Measurements from ENCODE around the gene MGMT. TPM values are rescaled to one million over a fixed set of nuclear protein-coding genes. Genes with fewer than 3 reads are reported as not detected.

MGMT gene
- total RNA-seq, 2 experiments from 2014 or later: 9.0 to 9.6 TPM

- Mint-ChIP-seq H3K27ac (no peak overlapping the region), H3K36me3 (ENCODE audit: low read depth) (peaks cover 73% of the 10 kb centered on the region), H3K4me3 (no peak overlapping the region), H3K27me3 (no peaks in the 10 kb centered on the region), H3K4me1 (ENCODE audit: low read depth) (no peaks in the 10 kb centered on the region), H3K9me3 (peaks cover 11% of the 10 kb centered on the region)
- ATAC-seq (ENCODE audit: poor library complexity) (no peak), DNase-seq (no peak)
- Histone ChIP-seq H3K36me3 (ENCODE audit: insufficient read depth, low read length) (no peaks in the 10 kb centered on the region), H3K27me3 (ENCODE audit: control insufficient read depth in 1 of 2, insufficient read depth in 2 of 2, low read length in 2 of 2) (no peaks in the 10 kb centered on the region), H3K9me3 (ENCODE audit: control insufficient read depth in 1 of 2, insufficient read depth in 1 of 2, low read length in 2 of 2) (peaks cover 13 to 50% of the 10 kb centered on the region in 2 experiments), H3K4me3 (ENCODE audit: low read length) (no peak overlapping the region), H3K27ac (ENCODE audit: low read depth in 1 of 2, low read length in 2 of 2) (no peak overlapping the region), H3K4me1 (ENCODE audit: insufficient read depth, low read length) (no peaks in the 10 kb centered on the region)
- no peak for TF ChIP-seq CTCF (IDR thresholded peaks at IDR 0.05)
- intact Hi-C loops (cut with DNase I, micrococcal nuclease): no loop called here
- ChIA-PET POLR2A (no interaction called here), CTCF (no interaction called here)
Measured at GRCh38 chr10:129728246-129728820, 261.3 kb downstream of the MGMT start.

- Mint-ChIP-seq H3K4me1 (ENCODE audit: low read depth) (no peaks in the 10 kb centered on the region), H3K36me3 (ENCODE audit: low read depth) (peaks cover 65% of the 10 kb centered on the region), H3K9me3 (peaks cover 11% of the 10 kb centered on the region), H3K27me3 (no peaks in the 10 kb centered on the region), H3K4me3 (no peak overlapping the region), H3K27ac (no peak overlapping the region)
- no peaks in the 10 kb centered on the region for H3K27me3 ChIP-seq (ENCODE audit: control insufficient read depth in 1 of 2, insufficient read depth in 2 of 2, low read length in 2 of 2)
- intact Hi-C loops (cut with DNase I, micrococcal nuclease): no loop called here
- ChIA-PET CTCF (no interaction called here), POLR2A (no interaction called here)
- no peaks in the 10 kb centered on the region for H3K36me3 ChIP-seq (ENCODE audit: insufficient read depth, low read length)
- DNase-seq (no peak), ATAC-seq (ENCODE audit: poor library complexity) (no peak)
- TF ChIP-seq CTCF (IDR thresholded peaks at IDR 0.05): no peak
- H3K9me3 ChIP-seq (ENCODE audit: control insufficient read depth in 1 of 2, insufficient read depth in 1 of 2, low read length in 2 of 2): peaks cover 13 to 50% of the 10 kb centered on the region in 2 experiments
- H3K27ac ChIP-seq (ENCODE audit: low read depth in 1 of 2, low read length in 2 of 2): no peak overlapping the region
- no peaks in the 10 kb centered on the region for H3K4me1 ChIP-seq (ENCODE audit: insufficient read depth, low read length)
- H3K4me3 ChIP-seq (ENCODE audit: low read length): no peak overlapping the region
Measured at GRCh38 chr10:129728905-129729795, 262.1 kb downstream of the MGMT start.

GRCh38 chr10:129730272-129730992, 263.4 kb downstream of the MGMT start:
- no peak for TF ChIP-seq CTCF (IDR thresholded peaks at IDR 0.05)
- Mint-ChIP-seq H3K27me3 (no peaks in the 10 kb centered on the region), H3K4me1 (ENCODE audit: low read depth) (no peaks in the 10 kb centered on the region), H3K4me3 (no peak overlapping the region), H3K27ac (no peak overlapping the region), H3K36me3 (ENCODE audit: low read depth) (peaks cover 52% of the 10 kb centered on the region), H3K9me3 (peaks cover 11% of the 10 kb centered on the region)
- Histone ChIP-seq H3K27me3 (ENCODE audit: control insufficient read depth in 1 of 2, insufficient read depth in 2 of 2, low read length in 2 of 2) (no peaks in the 10 kb centered on the region), H3K9me3 (ENCODE audit: control insufficient read depth in 1 of 2, insufficient read depth in 1 of 2, low read length in 2 of 2) (peaks cover 13 to 43% of the 10 kb centered on the region in 2 experiments), H3K4me3 (ENCODE audit: low read length) (no peak overlapping the region), H3K4me1 (ENCODE audit: insufficient read depth, low read length) (no peaks in the 10 kb centered on the region), H3K27ac (ENCODE audit: low read depth in 1 of 2, low read length in 2 of 2) (no peak overlapping the region), H3K36me3 (ENCODE audit: insufficient read depth, low read length) (no peaks in the 10 kb centered on the region)
- no peak for DNase-seq
- no peak for ATAC-seq (ENCODE audit: poor library complexity)
- intact Hi-C loops (cut with DNase I, micrococcal nuclease): no loop called here
- CTCF ChIA-PET: interaction anchor here (0.7 kb wide), 1 partner anchor 302 kb away, joined by 3 read pairs; no protein-coding TSS in a partner anchor
- POLR2A ChIA-PET: no interaction called here
